Right lobe of liver (tissue), 6 donors: ENCODE results near the gene CDC14A. TPM values are rescaled to one million over a fixed set of nuclear protein-coding genes. Genes with fewer than 3 reads are reported as not detected.
A peak's percentile ranks its signal among the peaks of the same experiment; 100 is the strongest.

ENCODE experiments used
- ATAC-seq, 4 donors: fragments of 200-7000 bp; cut with Tn5 transposase; one replicate each; pipeline ENCODE4 v1.9.1; 2020; ENCODE audit warnings: mild to moderate bottlenecking in 4 of 4, moderate library complexity in 4 of 4
- DNase-seq, 3 donors: peaks; one replicate each; pipeline ENCODE4 v3.0.0-alpha.2; 2020
- H3K27ac ChIP-seq, 3 donors: fragments of 200-600 bp; one replicate each; pipeline ENCODE4 v1.8.0; 2022
- H3K27me3 ChIP-seq, 2 donors: fragments of 200-600 bp; one replicate each; pipeline ENCODE4 v1.8.0; 2022
- H3K36me3 ChIP-seq, 4 donors: fragments of 200-600 bp; sonication (generic) in 1 of 4; one replicate each; pipeline versions ENCODE4 v1.5.1 to v1.8.0; 2017 to 2022; ENCODE audit warnings: control low read depth in 1 of 4
- H3K4me1 ChIP-seq, 4 donors: fragments of 200-600 bp; sonication (generic) in 1 of 4; one replicate each; pipeline versions ENCODE4 v1.5.1 to v1.8.0; 2017 to 2022; ENCODE audit warnings: control low read depth in 1 of 4
- H3K4me3 ChIP-seq, 3 donors: fragments of 200-600 bp; one replicate each; pipeline ENCODE4 v1.8.0; 2022
- H3K9me3 ChIP-seq, 4 donors: fragments of 200-600 bp; sonication (generic) in 1 of 4; one replicate each; pipeline versions ENCODE4 v1.5.1 to v1.8.0; 2017 to 2022; ENCODE audit warnings: control low read depth in 1 of 4
- CTCF ChIP-seq, 4 donors: fragments of 200-600 bp in 3 of 4; fragments of 450-650 bp in 1 of 4; IDR thresholded peaks; one replicate each; pipeline versions ENCODE4 v1.5.1 to v1.8.0; 2016 to 2022; ENCODE audit warnings: antibody characterized with exemption in 4 of 4, mild to moderate bottlenecking in 2 of 4
- POLR2A ChIP-seq: fragments of 450-650 bp; IDR thresholded peaks from one replicate; pipeline ENCODE4 v1.6.1; 2017; ENCODE audit warnings: antibody characterized with exemption, mild to moderate bottlenecking
- WGBS: methylation state at CpG from one replicate; pipeline ENCODE4 v1.1.6; 2018; ENCODE audit warnings: low coverage, low lambda C conversion rate; ENCODE audit not compliant: insufficient coverage; ENCODE audit errors: missing lambda C conversion rate; 5-methylcytosine and 5-hydroxymethylcytosine counted together
- intact Hi-C, 2 donors: fragments of 100-400 bp; cut with DNase I; formaldehyde crosslinking; loops; one replicate each; pipeline versions ENCODE4 v1.11.2 to v1.14.1; 2022
- total RNA-seq, 6 experiments: library from RNA; depleted of rRNA in 2 of 6; stranded (reverse); fragments of >200 nt in 2 of 6; fragmentation: NEBNext Ultra II Directional in 3 of 6; extraction: Animal tissue kit (Norgen Biotek cat#: 25700) in 3 of 6; gene quantifications; one replicate each; pipeline versions ENCODE4 v1.1.0 to v1.2.4, GENCODE V29; 2016 to 2023
- donor health status: DM: no; HTN: yes; CAD: no.
- donor health status: DM: no; HTN: no; CAD: no.
- donor health status: DM: no; HTN: no; CAD: no.
- donor health status: DM: no; HTN: yes; CAD: no.
- donor health status: DM: no; HTN: yes; CAD: no.

CDC14A gene
- total RNA-seq, 6 experiments from 2014 or later = 1.1 to 3.3 (median 1.6) TPM

GRCh38 chr1:100351095-100351887 lies 1.0 kb upstream of the CDC14A start:
- DNase-seq (peak; percentile 89 to 92 (median 89)), ATAC-seq (peak; percentile 82 to 87 (median 84))
- intact Hi-C loops = no loop called here
- H3K27me3 ChIP-seq = no peaks in the 10 kb centered on the region
- H3K27ac ChIP-seq = peak overlapping the region; percentile 59 to 93 (median 80)
- peaks cover 0 to 13% (median 0%) of the 10 kb centered on the region in 4 donors for H3K4me1 ChIP-seq
- WGBS = 4% methylated on average over 21 of the region's 36 CpGs
- H3K4me3 ChIP-seq = peak overlapping the region; percentile 68 to 90 (median 76)
- peak; percentile 47 for TF ChIP-seq POLR2A
- TF ChIP-seq CTCF (IDR thresholded peaks at IDR 0.05) = peak in 3 of 4 donors; percentile 25 to 42 (median 37)
- H3K9me3 ChIP-seq = no peaks in the 10 kb centered on the region
- H3K36me3 ChIP-seq = no peaks in the 10 kb centered on the region

- H3K4me1 ChIP-seq = peaks cover 0 to 13% (median 0%) of the 10 kb centered on the region in 4 donors
- no peaks in the 10 kb centered on the region for H3K9me3 ChIP-seq
- peak; percentile 5 to 9 (median 7) for ATAC-seq
- 3% methylated on average over 28 of the region's 28 CpGs for WGBS
- DNase-seq = peak; percentile 57 to 69 (median 62)
- H3K4me3 ChIP-seq = peak overlapping the region; percentile 68 to 90 (median 76)
- no peaks in the 10 kb centered on the region for H3K36me3 ChIP-seq
- H3K27me3 ChIP-seq = no peaks in the 10 kb centered on the region
- peak overlapping the region in 2 of 3 donors; percentile 59 to 93 for H3K27ac ChIP-seq
- TF ChIP-seq CTCF (IDR thresholded peaks at IDR 0.05) (no peak), POLR2A (no peak)
- intact Hi-C loops = no loop called here
These were observed 930 bp downstream of the CDC14A start for GRCh38 chr1:100353071-100353801.

DNA sequence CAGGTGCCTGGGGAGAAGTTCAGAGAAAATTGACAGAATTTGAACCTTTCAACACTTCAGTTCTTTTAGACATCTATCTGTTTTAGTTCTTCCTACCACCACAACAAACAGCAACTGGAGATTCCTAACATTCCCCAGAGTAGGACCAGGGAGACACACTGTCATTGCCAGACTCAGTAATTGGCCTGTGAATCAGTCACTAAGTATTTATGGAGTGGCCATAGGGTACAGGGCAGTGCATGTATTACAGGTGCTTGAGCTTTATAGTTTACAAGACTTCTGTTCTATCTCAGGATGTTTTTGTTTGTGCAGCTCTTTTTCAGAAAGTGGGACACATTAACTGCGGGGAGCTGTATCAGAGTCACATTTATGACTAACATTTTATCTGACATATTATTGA lies 1.7 kb downstream of the CDC14A start:
- Histone ChIP-seq H3K9me3 (no peaks in the 10 kb centered on the region), H3K4me3 (peak overlapping the region in 1 of 3 donors; percentile 90), H3K4me1 (peaks cover 0 to 13% (median 0%) of the 10 kb centered on the region in 4 donors), H3K27me3 (no peaks in the 10 kb centered on the region), H3K36me3 (no peaks in the 10 kb centered on the region), H3K27ac (no peak overlapping the region)
- intact Hi-C loops = no loop called here
- DNase-seq (no peak), ATAC-seq (no peak)
- 35% methylated on average over 1 of the region's 1 CpG for WGBS
- TF ChIP-seq CTCF (IDR thresholded peaks at IDR 0.05) (no peak), POLR2A (no peak)

DNA sequence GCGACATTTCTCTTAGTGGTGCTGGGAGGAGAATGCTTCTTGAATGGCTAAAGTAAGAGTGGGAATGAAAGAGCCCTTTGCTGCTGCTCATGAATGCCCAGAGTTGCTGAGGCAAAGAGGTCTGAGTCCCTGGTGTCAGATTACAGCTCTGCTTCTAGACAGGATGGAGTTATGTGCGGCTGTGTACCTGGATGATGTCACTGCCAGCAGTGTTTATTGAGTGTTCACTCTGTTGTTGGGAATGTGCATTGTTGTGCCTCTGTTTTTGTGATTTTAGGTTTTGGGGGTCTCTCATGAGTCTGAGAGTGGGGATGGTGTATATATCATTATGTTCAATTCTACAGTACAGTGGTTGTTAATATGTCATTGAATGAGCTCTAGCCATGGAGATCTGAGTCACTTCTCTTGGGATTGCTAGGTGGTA lies 2.7 kb downstream of the CDC14A start:
- intact Hi-C loops = no loop called here
- Histone ChIP-seq H3K36me3 (no peaks in the 10 kb centered on the region), H3K27me3 (no peaks in the 10 kb centered on the region), H3K27ac (no peak overlapping the region), H3K4me3 (no peak overlapping the region), H3K9me3 (no peaks in the 10 kb centered on the region), H3K4me1 (peaks cover 0 to 13% (median 0%) of the 10 kb centered on the region in 4 donors)
- TF ChIP-seq CTCF (IDR thresholded peaks at IDR 0.05) (no peak), POLR2A (no peak)
- ATAC-seq = no peak
- no peak for DNase-seq
- WGBS = 90% methylated on average over 2 of the region's 2 CpGs
